H9 (cell line): ENCODE measurements around the gene CALR. TPM values are rescaled to one million over a fixed set of nuclear protein-coding genes. Genes with fewer than 3 reads are reported as not detected.

Experiments used
- DNase-seq: peaks from one replicate; pipeline ENCODE4 v3.0.0-alpha.2; 2017
- H2AFZ ChIP-seq: one replicate; pipeline ENCODE4 v1.6.1; 2013; ENCODE audit warnings: mild to moderate bottlenecking, low read length, control low read depth, moderate library complexity
- H2AK5ac ChIP-seq: 2 replicates; pipeline ENCODE4 v1.6.1; 2013; ENCODE audit warnings: low read length, control low read depth, mixed read lengths; ENCODE audit not compliant: insufficient read length
- H2BK120ac ChIP-seq: one replicate; pipeline ENCODE4 v1.6.1; 2013; ENCODE audit warnings: low read depth, mild to moderate bottlenecking, low read length, control low read depth, inconsistent platforms; ENCODE audit not compliant: poor library complexity, severe bottlenecking
- H2BK12ac ChIP-seq: 2 replicates; pipeline ENCODE4 v1.6.1; 2013; ENCODE audit warnings: low read length, control low read depth, mixed read lengths, low read depth; ENCODE audit not compliant: insufficient read length
- H2BK15ac ChIP-seq: 2 replicates; pipeline ENCODE4 v1.6.1; 2013; ENCODE audit warnings: low read depth, low read length, control low read depth
- H2BK20ac ChIP-seq: one replicate; pipeline ENCODE4 v1.6.1; 2013; ENCODE audit warnings: low read depth, mild to moderate bottlenecking, low read length, control low read depth, inconsistent platforms; ENCODE audit not compliant: poor library complexity, severe bottlenecking
- H2BK5ac ChIP-seq: 2 replicates; pipeline ENCODE4 v1.6.1; 2013; ENCODE audit warnings: low read length, control low read depth, mixed read lengths; ENCODE audit not compliant: insufficient read length
- H3K14ac ChIP-seq: 2 replicates; pipeline ENCODE4 v1.6.1; 2013; ENCODE audit warnings: low read length, control low read depth; ENCODE audit not compliant: insufficient read depth
- H3K18ac ChIP-seq: 2 replicates; pipeline ENCODE4 v1.6.1; 2013; ENCODE audit warnings: low read depth, mild to moderate bottlenecking, mixed read lengths, low read length, control low read depth; ENCODE audit not compliant: insufficient read length
- H3K23ac ChIP-seq: 2 replicates; pipeline ENCODE4 v1.6.1; 2013; ENCODE audit warnings: low read length, control low read depth, mixed read lengths, low read depth; ENCODE audit not compliant: insufficient read length
- H3K23me2 ChIP-seq: 2 replicates; pipeline ENCODE4 v1.6.1; 2013; ENCODE audit warnings: low read depth, mild to moderate bottlenecking, mixed read lengths, low read length, control low read depth; ENCODE audit not compliant: insufficient read length, poor library complexity, severe bottlenecking
- H3K27ac ChIP-seq: 2 replicates; pipeline ENCODE4 v1.5.1; 2013; ENCODE audit warnings: low read length, control low read depth, mixed read lengths, low read depth; ENCODE audit not compliant: insufficient read length
- H3K27me3 ChIP-seq: 2 replicates; pipeline ENCODE4 v1.6.1; 2013; ENCODE audit warnings: low read length, control low read depth, inconsistent platforms; ENCODE audit not compliant: insufficient read depth
- H3K4ac ChIP-seq: 2 replicates; pipeline ENCODE4 v1.6.1; 2013; ENCODE audit warnings: low read depth, mild to moderate bottlenecking, control low read depth, inconsistent platforms, low read length, moderate library complexity
- H3K4me1 ChIP-seq: 2 replicates; pipeline ENCODE4 v1.6.1; 2013; ENCODE audit warnings: low read length, control low read depth, inconsistent platforms; ENCODE audit not compliant: insufficient read depth
- H3K4me2 ChIP-seq: 2 replicates; pipeline ENCODE4 v1.6.1; 2013; ENCODE audit warnings: low read length, control low read depth, mixed read lengths; ENCODE audit not compliant: insufficient read length, insufficient read depth
- H3K56ac ChIP-seq: 2 replicates; pipeline ENCODE4 v1.6.1; 2013; ENCODE audit warnings: low read depth, mild to moderate bottlenecking, mixed read lengths, low read length, control low read depth; ENCODE audit not compliant: insufficient read length
- H3K79me1 ChIP-seq: 2 replicates; pipeline ENCODE4 v1.6.1; 2013; ENCODE audit warnings: low read depth, mild to moderate bottlenecking, moderate library complexity, low read length, control low read depth, inconsistent platforms; ENCODE audit not compliant: insufficient read depth, poor library complexity, severe bottlenecking
- H3K79me2 ChIP-seq: 2 replicates; pipeline ENCODE4 v1.6.1; 2013; ENCODE audit warnings: low read length, control low read depth, inconsistent platforms; ENCODE audit not compliant: insufficient read depth
- H3K9ac ChIP-seq: 2 replicates; pipeline ENCODE4 v1.6.1; 2013; ENCODE audit warnings: low read length, control low read depth, mixed read lengths; ENCODE audit not compliant: insufficient read length; ENCODE audit errors: extremely low read depth
- H3K9me3 ChIP-seq: one replicate; pipeline ENCODE4 v1.6.1; 2013; ENCODE audit warnings: low read depth, low read length, inconsistent platforms; ENCODE audit not compliant: control insufficient read depth
- H3T11ph ChIP-seq: one replicate; pipeline ENCODE4 v1.6.1; 2013; ENCODE audit warnings: mild to moderate bottlenecking, low read length, control low read depth, inconsistent platforms
- H4K20me1 ChIP-seq: one replicate; pipeline ENCODE4 v1.6.1; 2013; ENCODE audit not compliant: control insufficient read depth, insufficient read length, insufficient read depth
- H4K5ac ChIP-seq: 2 replicates; pipeline ENCODE4 v1.6.1; 2013; ENCODE audit warnings: low read depth, mild to moderate bottlenecking, mixed read lengths, low read length, control low read depth; ENCODE audit not compliant: insufficient read length
- H4K8ac ChIP-seq: replicated peaks from 2 replicates; pipeline ENCODE4 v1.6.1; 2013; ENCODE audit warnings: low read length, control low read depth, mixed read lengths, low read depth; ENCODE audit not compliant: insufficient read length
- H4K91ac ChIP-seq: 2 replicates; pipeline ENCODE4 v1.6.1; 2013; ENCODE audit warnings: low read depth, mild to moderate bottlenecking, moderate library complexity, mixed read lengths, low read length, control low read depth; ENCODE audit not compliant: insufficient read length
- H3K27ac Mint-ChIP-seq, 3 experiments: 2 replicates in 2 of 3; 3 replicates in 1 of 3; pipeline ENCODE4 v1.8.0; 2020 to 2021; ENCODE audit warnings: mixed read lengths in 3 of 3, mild to moderate bottlenecking in 1 of 3, moderate library complexity in 1 of 3
- H3K27me3 Mint-ChIP-seq: 2 replicates; pipeline ENCODE4 v1.8.0; 2021; ENCODE audit warnings: low read depth, mild to moderate bottlenecking, moderate library complexity, mixed read lengths
- H3K36me3 Mint-ChIP-seq, 3 experiments: 2 replicates in 2 of 3; 3 replicates in 1 of 3; pipeline ENCODE4 v1.8.0; 2020 to 2021; ENCODE audit warnings: low read depth in 3 of 3, mixed read lengths in 3 of 3; ENCODE audit not compliant: insufficient read depth in 1 of 3
- H3K4me1 Mint-ChIP-seq, 2 experiments: 2 replicates each; pipeline ENCODE4 v1.8.0; 2020; ENCODE audit warnings: mixed read lengths in 2 of 2
- H3K4me3 Mint-ChIP-seq, 2 experiments: 2 replicates in 1 of 2; 3 replicates in 1 of 2; pipeline ENCODE4 v1.8.0; 2020 to 2021; ENCODE audit warnings: mild to moderate bottlenecking in 2 of 2, mixed read lengths in 2 of 2, moderate library complexity in 1 of 2
- H3K9me3 Mint-ChIP-seq, 2 experiments: 2 replicates in 1 of 2; 3 replicates in 1 of 2; pipeline ENCODE4 v1.8.0; 2020; ENCODE audit warnings: mild to moderate bottlenecking in 2 of 2, mixed read lengths in 2 of 2, moderate library complexity in 1 of 2
- WGBS: extraction: QIAGEN DNeasy Blood & Tissue Kit; methylation state at CpG from one replicate; pipeline ENCODE4 v1.1.7; 2013; ENCODE audit warnings: missing lambda C conversion rate, low lambda C conversion rate, mixed read lengths; ENCODE audit not compliant: insufficient read length; ENCODE audit errors: extremely low coverage; 5-methylcytosine and 5-hydroxymethylcytosine counted together
- total RNA-seq: library from RNA; stranded (reverse); gene quantifications from 2 replicates; pipeline ENCODE4 v1.2.1, GENCODE V29; 2021
- TF ChIP-seq, protein P1 (sequence below): fragments of 200-600 bp; sonication (generic); conservative IDR thresholded peaks from 3 replicates; pipeline ENCODE4 v1.8.0; 2021; ENCODE audit warnings: antibody characterized with exemption, mild to moderate bottlenecking

Gene CALR
- total RNA-seq, 1 experiment from 2014 or later = 887 TPM

DNA sequence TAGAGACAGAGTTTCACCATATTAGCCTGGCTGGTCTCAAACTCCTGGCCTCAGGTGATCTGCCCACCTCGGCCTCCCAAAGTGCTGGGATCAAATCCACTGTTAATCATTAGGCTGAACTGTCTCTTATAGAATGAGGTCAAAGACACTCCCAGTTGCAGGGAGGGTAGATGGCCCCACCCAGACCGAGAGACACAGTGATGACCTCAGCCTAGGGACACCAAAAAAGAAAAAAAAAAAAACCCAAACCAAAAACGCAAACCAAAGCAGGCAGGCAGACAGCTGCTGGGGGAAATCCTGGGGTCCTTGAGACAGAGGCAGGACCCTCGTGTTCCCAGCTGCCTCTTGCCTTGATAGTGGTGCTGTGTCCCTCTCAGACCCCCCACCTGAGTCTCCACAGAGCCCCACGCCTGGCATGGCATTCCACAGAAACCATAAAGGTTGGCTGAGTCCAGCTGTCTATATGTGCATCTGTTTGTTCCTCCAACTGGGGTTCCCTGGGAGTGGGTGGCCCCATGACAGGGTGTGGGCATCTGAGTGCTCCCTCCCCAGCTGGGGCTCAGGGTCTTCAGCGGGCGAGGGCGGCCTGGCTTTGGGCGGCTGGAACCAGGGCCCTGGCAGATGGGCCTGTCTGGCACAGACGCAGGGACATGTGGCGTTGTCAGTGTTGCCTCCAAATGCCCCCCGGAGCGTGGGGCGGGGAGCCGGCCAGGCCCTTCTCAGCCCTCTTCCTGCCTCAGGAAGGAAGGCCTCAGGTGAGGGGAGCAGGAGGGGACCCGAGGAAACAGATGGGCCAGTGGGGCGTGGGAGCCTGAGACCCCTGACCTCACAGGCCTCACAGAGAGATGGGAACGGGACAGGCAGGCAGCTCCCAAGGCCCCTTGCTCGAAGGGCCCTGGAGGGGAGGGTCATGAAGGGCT, 36.2 kb downstream of the CALR start:
- Histone ChIP-seq H2BK20ac (no peak overlapping the region), H3K23me2 (no peaks in the 10 kb centered on the region), H3K23ac (no peak overlapping the region), H2BK120ac (no peak overlapping the region), H2BK15ac (no peak overlapping the region), H3K79me1 (no peaks in the 10 kb centered on the region), H3K27ac (no peak overlapping the region), H3K18ac (no peak overlapping the region), H3K56ac (no peak overlapping the region), H3K9ac (no peak overlapping the region), H4K5ac (no peak overlapping the region), H4K20me1 (no peaks in the 10 kb centered on the region), H3T11ph (no peak overlapping the region), H2AK5ac (no peak overlapping the region), H3K4me1 (no peaks in the 10 kb centered on the region), H3K9me3 (no peaks in the 10 kb centered on the region), H4K8ac (no peak overlapping the region), H2BK5ac (no peak overlapping the region), H3K14ac (peak overlapping the region; percentile 46; the same call in 1 of the 2 replicates), H2BK12ac (no peak overlapping the region), H3K4me2 (no peak overlapping the region), H2AFZ (no peak overlapping the region), H3K79me2 (no peaks in the 10 kb centered on the region), H3K27me3 (no peaks in the 10 kb centered on the region), H3K4ac (no peak overlapping the region), H4K91ac (no peak overlapping the region)
- Mint-ChIP-seq H3K27ac (no peak overlapping the region), H3K4me3 (no peak overlapping the region), H3K4me1 (0 out of 4 replicates have a peak, but pooled peaks cover 0 to 4% of the 10 kb centered on the region in 2 experiments), H3K9me3 (no peaks in the 10 kb centered on the region), H3K27me3 (peaks cover 37% of the 10 kb centered on the region), H3K36me3 (no peaks in the 10 kb centered on the region; a peak in 1 of 7 replicates)
- WGBS = no CpG with 5 or more reads among the region's 19 CpGs
- DNase-seq = no peak
- TF ChIP-seq, protein P1, sequence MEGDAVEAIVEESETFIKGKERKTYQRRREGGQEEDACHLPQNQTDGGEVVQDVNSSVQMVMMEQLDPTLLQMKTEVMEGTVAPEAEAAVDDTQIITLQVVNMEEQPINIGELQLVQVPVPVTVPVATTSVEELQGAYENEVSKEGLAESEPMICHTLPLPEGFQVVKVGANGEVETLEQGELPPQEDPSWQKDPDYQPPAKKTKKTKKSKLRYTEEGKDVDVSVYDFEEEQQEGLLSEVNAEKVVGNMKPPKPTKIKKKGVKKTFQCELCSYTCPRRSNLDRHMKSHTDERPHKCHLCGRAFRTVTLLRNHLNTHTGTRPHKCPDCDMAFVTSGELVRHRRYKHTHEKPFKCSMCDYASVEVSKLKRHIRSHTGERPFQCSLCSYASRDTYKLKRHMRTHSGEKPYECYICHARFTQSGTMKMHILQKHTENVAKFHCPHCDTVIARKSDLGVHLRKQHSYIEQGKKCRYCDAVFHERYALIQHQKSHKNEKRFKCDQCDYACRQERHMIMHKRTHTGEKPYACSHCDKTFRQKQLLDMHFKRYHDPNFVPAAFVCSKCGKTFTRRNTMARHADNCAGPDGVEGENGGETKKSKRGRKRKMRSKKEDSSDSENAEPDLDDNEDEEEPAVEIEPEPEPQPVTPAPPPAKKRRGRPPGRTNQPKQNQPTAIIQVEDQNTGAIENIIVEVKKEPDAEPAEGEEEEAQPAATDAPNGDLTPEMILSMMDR = no peak
